GM18867 (cell line): ENCODE data around the gene ADGRG6.

Experiments used
- ATAC-seq: cut with Tn5 transposase; IDR thresholded peaks from one replicate; pipeline ENCODE4 v1.9.1; 2021; ENCODE audit warnings: mild to moderate bottlenecking, moderate library complexity; ENCODE audit not compliant: unreplicated experiment

ADGRG6 gene

DNA sequence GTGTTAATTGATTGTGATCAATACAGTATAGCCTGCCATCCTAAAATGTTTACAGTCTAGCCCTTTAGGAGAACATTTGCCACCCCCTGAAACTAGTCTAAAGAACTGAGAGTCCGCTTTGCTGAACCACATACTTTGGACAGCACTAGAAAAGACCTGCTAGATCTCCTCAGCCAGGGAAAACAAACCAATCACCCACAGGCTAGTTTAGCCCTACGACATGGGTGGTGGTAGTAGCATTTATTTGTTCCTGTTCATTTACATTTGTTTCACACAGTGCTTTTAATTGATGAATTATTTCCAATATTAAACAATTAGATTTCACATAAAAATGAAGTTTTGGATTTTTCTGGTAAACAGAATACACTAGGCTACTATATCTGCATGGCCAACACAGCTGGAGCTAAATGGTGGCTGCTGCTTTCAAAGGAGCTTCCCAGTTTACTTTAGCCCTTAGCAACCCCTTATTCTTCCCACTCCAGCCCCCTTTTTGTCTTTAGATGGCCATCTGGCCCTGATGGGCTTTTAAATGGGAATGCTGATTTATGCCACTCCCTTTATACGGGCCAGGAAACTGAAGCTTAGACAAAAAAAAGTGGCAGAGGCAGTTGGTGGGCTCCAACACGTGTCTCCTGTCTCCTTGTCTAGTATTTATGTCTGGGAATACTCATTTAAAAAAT is 72.4 kb downstream of the ADGRG6 start:
- no peak for ATAC-seq

DNA sequence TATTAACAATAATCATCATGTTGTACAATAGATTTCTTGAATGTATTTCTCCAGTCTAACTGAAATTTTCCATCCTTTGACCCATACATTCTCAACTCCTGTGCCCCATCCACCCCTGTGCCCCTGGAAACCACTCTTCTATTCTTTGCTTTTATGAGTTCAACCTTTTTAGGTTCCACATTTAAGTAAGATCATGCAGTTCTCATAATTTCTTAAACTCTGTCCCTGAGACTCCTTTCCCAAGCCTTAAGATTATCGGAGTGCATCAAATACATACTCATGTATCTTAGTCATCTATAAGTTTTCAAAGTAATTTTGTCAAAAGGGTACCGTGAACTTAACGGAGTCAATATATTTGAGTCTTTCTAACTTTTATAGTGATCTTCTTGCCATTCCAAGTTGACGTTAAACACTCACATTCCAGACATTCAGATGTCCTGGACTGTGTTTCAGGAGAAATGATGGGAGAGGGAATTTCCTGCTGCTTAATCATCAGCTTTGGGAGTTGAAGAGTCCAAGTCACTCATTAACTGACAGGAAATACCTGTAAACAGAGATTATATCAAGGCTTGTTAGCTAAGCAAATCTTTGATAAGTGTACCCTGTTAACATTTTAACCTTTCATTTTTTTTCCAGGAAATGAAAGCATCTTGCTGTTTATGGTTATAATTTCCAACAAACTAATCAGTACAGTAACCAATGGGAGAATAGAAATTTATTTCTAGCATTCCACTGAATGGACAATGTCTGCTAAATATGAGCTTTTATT is 73.3 kb downstream of the ADGRG6 start:
- no peak for ATAC-seq

DNA sequence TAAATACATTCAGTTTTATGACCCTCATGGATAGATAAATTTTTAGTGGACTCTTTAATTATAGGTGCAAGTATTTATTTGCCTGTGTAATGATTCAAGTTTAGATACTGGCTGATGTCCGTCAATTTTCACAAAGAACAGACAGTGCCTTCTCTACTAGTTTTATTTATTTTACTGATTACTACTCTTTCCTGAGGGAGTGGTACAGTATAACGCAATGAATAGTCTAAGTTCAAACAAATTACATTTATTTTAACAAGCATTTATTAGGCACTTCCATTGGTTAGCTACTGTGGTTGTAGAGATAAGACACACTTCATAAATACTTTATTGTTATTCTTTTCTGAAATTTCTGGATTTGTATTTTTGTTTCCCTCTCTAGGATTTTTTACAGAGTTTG is 74.3 kb downstream of the ADGRG6 start:
- ATAC-seq: no peak

DNA sequence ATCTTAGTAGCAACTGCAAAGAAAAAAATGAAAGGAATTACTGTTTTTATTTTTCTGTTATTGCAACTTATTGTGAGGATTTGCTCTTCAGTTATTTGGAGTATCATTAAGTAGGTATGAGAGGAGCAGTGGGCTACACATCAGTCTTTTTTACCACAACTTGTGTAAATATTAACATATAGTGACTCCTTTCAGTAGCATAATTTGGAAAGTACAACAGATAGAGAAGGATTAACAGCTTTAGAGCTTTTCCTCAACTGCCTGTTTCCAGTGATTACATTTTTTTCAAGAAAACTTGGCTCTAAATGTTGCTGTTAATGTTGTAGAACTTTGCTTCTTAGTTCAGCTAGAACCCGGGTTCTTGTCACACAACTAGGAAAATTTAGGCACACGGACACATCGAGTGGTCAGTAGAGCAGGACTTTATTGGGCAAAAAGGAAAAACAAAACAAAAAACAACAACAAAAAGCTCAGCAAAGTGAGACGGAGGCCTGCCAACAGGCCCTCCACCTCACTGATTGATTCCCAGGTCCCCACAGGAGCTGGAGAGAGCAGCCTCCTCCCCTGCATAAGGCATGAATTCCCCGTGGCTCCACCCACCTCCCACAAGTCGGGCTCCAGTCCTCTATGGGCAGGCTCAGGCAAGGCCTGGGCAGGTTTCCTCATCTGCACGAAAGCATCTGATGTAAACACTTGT is 75.1 kb downstream of the ADGRG6 start:
- no peak for ATAC-seq

DNA sequence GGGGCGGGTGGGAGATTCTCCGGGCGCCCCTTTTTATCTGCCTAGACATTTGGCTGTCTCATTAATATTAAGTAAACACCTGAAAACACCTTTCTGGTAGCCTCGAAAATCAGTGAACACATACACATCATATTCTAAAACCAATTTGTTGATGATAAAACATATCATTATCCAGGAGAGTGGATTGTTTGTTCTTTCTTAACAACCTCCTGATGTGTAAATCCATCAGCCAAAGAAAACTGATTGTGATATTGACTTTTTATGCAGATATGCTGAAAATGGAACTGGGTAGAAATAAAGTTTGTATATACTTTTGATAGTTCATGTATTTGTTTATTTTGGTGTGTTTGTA is 75.7 kb downstream of the ADGRG6 start:
- no peak for ATAC-seq

DNA sequence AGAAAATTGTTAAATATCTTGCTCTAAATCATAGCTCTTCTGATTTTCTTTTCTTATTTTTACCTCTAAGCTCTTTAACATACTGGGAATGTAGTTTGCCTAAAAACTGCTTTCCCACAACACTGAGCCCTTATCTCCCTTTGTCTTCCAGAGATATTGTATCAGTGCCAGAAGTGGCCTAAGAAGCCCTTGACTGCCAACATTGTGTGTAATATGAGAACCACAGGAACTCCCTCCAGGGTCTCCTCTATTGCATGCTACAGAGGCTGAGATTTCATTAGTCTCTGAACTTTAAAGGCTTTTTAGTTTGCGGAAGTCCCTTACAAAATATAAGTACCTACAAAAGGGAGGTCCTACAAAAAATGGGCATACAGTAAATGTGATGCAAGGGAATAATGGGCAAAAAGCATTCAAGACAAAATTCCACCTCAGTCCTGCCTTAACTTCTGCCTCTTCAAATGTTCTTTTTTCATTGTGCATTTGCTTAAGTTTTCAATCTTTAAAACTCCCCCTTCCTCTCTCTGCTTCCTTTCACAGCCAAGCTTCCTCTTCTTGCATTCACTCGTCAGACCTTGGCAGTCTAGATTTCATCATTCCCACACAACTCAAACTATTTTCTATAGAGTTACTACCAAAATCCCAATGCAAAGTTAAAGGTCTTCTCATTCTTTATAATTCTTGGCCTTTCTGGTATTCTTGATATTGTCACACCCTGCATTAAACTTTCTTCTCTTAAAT is 76.5 kb downstream of the ADGRG6 start:
- ATAC-seq: no peak

DNA sequence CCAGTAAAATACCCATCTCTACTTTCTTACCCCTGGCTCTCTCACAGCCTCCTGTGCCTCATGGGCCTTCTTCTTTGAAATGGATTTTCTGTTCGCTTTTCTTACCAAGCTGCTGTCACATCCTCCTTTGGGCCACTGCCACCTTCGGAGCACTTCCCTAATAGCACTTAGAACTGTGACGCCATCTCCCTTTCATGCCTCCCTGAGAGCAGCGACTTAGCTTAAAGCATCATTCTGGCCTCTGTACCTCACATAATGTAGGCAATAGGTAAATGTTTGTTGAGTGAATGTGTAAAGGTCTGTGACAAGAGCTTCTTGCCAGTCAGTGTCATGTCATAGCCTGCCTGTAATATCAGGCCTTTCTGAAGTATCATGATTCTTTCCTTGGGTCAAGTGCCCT is 78.8 kb downstream of the ADGRG6 start:
- ATAC-seq: no peak

DNA sequence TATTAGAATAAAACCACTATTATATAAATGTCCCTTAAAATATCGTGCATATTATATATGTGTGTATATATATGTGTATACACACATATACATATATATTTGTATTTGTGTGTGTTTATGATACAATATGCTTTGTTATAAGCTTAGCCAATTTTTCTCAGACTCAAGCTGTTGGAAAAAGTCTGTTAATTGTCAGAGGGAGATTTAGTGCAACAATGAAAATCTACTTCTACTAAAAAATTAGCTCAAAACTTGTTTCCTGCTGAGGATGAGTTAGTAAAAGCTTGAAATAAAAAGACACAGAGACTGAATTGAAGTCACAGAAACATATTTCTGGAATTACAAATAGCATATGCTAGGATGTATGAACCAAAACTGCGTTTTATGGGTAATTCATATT is 79.4 kb downstream of the ADGRG6 start:
- ATAC-seq: no peak

DNA sequence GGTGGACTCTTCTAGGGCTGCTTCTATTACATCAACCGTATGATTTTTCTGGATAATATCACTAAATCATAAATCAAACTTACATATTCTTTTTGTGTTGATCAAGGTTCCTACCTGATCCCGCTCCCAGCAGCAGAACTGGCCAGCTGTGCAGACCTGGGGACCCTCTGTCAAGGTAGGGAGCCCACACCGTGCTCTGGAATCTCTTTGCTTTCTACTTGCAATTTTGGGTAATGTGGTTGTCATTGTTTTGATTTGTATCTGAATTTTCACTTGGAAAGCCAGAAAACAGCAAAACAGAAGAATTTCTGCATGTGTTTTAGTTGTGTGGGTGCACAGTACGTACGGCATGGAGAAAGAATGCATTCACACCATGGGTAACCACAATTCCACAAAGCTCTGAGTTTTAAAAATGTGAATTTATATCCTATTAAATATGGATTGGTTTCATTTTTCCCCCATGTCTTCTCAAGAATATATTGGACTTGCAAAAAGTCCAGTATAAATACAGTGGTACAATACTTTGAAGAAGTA is 80.1 kb downstream of the ADGRG6 start:
- no peak for ATAC-seq

DNA sequence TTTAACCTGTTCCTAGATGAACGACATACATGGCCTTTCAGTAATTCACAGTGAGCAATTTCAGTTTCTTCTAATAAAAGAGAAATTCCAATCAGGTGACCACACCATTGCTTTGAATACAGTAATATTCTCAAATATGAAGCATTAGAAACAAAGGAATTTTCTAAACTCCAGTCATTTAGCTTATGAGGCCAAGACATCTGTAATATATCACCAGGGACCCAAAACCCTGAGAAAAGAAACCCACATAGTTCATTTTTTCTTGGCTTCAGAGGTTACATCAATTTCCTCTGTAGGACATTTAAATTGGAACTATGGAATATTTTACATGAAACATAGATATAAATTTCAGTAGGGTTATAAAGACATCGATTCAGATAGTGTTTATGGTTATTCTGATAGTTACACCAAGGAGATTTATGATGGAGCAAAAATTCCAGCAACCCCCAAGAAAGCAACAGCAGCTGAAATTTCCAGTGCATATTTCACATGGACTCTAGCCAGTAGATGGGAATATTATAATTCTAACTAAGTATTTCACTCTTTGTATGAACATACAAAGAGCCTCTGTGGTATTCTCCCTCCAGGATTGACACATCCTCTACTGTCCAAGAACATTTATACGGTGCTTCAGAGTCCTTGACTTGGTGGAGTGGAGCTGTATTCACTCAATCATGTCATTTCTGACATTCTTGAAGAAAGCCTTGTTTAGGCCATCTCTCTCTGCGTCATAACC is 82.9 kb downstream of the ADGRG6 start:
- ATAC-seq: no peak

DNA sequence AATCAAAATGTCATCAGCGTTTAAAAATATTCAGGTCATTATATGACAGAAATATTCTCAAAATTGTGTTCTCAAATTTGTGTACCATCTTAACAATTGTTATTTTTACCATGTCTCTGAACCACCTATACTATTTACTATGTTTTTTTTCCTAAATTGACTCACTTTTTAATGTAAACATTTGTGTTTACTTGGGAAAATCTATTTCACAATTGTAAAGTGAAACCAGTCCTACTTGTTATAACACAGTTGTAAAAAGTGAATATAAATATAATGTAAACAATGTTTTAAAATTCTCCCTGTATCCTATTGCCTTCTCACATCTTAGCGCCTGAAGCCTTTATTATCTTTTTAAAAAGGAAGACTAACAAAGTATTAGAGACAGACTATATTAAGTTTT is 83.5 kb downstream of the ADGRG6 start:
- no peak for ATAC-seq

DNA sequence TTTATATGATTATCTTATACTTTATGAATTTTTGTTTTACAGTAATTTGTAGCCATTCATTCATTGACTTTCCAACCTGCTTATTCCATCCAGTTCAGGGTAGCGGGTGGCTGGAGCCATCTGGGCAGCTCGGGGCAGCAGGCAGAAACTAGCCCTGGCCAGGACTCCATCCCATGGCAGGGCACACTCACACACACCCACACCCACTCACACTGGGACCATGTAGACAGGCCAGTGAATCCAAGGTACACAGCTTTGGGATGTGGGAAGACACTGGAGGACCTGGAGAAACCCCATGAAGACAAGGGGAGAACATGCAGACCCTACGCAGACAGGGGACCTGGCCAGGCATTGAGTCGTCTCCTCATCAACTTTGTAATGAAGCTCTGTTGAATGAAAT is 84.8 kb downstream of the ADGRG6 start:
- ATAC-seq: no peak

DNA sequence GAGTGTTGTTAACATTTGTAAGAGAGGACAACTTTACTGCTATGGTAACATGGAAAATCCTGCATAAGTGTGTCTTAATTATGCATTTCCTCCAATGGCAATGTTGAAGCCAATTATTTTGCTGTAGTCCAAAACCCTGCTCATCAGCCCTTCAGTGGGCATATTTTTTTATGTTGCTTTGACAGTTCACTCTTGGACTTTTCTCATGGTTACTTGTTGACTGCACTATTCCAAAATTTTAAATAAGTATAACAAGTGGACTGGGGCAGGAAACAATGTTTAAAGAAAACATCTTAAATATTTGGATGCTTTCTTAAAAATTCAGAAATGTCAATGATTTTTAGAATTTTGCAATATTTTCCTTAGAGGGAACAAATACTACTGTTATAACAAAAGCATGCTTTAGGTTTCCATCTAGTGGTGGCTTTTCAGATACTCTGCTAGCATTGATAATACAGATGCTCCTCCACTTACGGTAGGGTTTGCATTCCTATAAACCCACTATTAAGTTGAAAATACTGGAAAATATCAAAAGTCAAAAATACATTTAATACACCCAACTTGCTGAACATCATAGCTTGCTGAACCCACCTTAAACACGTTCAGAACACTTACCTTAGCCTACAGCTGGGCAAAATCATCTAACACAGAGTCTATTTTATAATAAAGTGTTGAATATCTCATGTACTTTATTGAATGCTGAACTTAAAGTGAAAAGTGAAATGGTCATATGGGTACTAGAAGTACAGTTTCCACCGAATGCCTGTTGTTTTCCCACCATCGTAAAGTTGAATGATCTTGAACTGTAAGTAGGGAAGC is 86.4 kb downstream of the ADGRG6 start:
- peak; percentile 77 for ATAC-seq

DNA sequence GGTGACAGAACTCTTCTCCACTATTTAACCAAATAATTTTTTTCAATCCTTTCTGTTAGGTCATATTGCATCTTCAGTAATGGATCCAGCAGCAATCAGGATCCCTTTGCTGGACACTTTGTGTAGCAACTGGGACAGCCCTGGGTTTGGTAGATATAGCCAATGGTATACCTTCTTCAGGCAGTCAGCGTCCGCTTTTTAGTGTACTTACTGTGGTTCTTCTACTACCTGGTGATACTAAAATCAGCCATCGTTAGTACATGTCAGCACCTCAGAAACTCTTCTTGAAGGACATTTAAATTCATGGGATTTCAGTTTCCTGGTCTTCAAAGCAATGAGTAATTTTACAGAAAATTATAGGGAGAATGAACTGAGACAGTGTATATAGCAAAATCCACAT is 93.5 kb downstream of the ADGRG6 start:
- ATAC-seq: peak; percentile 1

DNA sequence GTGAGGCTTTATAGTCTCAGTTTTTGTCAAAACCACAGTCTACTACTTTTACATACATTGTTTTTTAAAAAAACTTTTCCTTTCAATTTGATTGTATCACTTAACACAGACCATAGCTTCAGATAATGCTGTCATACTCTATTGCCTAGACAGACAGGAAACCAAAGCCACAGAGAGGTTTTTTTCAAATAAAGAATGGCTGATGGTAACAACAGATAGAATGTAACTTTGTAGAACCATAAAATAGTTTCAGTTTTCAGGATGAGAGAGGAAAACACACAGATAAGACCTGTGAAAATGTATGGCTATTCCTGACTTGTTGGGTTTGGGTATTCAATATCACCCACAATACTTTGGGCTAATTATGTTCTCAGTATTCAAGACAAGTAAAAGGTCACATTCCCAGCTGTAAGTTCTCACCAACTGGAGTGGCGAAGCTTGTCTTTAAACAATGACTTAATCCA is 94.0 kb downstream of the ADGRG6 start:
- peak; percentile 95 for ATAC-seq

DNA sequence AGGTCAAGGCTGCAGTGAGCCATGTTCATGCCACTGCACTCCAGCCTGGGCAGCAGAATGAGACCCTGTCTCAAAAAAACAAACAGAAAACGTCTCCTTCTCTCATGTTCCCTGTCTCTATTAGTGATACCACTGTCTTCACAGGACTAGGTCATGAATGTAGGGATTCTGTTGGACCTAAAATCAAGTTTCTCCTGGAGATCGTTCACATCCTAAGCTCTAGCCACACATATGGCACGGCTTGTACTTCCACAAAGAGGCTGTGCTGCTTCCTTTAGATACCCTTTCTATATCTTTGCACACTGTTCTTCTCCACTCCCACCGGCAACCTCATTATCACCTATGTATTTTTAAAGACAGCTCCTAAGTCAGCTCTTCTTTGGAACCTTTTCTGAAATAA is 96.5 kb downstream of the ADGRG6 start:
- ATAC-seq: no peak

DNA sequence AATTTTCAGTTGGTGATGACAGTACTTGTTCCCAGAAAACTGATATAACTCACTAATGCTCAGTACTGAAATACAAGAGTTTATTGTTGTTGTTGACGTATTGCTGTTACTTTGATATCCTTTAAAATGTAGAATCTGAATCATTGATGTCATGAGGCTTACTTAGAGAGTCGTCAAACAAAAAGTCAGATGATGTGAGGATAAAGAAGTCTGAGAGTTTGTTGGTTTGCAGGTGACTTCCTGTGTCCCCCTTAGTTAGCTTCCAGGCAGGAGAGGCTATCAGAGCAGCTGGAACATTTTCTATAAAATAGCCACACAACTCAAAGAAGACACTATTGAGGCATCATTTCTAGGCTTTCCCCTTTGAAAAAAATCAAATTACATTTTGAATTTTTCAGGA is 97.9 kb downstream of the ADGRG6 start:
- no peak for ATAC-seq

DNA sequence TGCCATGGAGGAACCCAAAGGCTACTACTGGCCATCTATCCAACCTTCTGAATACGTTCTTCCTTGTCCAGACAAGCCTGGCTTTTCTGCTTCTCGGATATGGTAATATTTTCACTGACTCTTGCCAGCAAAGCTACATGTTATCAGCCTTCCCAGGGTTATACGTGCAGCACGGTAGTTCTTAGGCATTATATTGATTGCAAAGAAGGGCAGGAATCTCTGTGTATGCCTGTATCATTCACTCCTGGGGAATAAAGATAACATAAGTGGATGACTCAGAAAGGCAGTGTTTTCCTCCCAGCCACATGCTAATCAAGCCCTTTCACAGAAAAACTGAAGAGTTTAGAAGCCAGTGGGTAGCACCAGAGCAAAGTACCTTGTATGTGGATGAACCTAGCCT is 98.7 kb downstream of the ADGRG6 start:
- ATAC-seq: no peak

DNA sequence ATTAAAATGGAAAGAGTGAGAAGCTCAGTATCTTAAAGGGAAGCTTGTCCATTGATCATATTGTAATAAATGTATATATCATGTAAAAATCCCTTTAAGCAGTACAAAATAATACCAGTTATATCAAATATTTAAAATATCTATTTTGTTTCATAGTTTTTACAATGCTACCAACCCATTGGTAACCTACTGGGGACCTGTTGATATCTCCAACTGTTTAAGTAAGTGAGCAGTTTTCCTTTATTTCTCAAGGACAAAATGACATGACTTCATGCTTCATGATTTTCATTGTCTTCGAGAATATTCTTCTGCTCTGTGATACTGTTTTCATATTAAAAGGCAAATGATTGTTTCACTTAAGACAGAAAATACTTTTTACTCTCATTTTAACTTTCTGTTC is 100.0 kb downstream of the ADGRG6 start:
- no peak for ATAC-seq

DNA sequence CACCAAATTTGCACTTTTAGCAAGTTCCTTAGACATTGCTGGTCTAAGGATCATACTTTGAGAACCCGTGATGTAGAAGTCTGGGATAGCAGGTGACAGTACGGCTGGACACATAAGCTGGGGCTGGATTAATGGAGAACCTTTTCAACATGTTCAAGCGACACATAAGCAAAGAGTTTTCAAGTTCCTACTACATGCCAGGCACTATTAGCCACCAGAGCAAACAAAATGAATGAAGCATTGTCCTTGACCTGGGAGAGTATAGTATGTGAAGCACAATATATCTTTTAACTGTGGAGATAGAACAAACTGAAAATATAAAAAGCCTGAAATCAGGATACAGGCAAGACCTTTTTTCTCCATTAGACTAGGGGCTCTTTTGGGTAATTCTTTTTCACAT is 102.9 kb downstream of the ADGRG6 start:
- no peak for ATAC-seq
